GM04503 (cell line): ENCODE measurements around the gene SMG6.

Source experiments
- DNase-seq: peaks from one replicate; pipeline ENCODE4 v3.0.0-alpha.2; 2012; ENCODE audit warnings: low read depth

Gene SMG6

DNA sequence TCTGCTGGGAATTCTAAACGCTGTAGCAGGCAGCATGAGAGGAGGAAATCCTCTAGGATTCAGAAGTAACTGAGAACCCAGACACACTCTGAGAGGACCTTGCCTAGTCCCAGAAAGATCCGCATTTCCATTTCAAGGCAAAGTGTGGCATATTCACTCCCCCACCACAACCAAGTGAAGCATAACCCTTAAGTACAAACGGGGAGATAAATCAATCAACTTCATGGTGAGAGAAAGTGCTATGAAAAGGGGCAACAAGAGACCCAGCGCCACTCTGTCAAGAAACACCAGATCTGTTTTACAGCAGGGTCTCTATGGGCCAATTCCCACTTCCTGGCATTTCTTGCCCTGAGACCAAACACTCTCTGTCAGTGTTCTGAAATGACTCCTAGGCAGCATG lies 68.3 kb downstream of the SMG6 start:
- DNase-seq: no peak

- peak; percentile 65 for DNase-seq
Observed at GRCh38 chr17:2233441-2233947, 70.1 kb downstream of the SMG6 start.

- peak; percentile 73 for DNase-seq
Observed at GRCh38 chr17:2232244-2232638, 71.3 kb downstream of the SMG6 start.

- DNase-seq: no peak
Observed at GRCh38 chr17:2230877-2231276, 72.7 kb downstream of the SMG6 start.

DNA sequence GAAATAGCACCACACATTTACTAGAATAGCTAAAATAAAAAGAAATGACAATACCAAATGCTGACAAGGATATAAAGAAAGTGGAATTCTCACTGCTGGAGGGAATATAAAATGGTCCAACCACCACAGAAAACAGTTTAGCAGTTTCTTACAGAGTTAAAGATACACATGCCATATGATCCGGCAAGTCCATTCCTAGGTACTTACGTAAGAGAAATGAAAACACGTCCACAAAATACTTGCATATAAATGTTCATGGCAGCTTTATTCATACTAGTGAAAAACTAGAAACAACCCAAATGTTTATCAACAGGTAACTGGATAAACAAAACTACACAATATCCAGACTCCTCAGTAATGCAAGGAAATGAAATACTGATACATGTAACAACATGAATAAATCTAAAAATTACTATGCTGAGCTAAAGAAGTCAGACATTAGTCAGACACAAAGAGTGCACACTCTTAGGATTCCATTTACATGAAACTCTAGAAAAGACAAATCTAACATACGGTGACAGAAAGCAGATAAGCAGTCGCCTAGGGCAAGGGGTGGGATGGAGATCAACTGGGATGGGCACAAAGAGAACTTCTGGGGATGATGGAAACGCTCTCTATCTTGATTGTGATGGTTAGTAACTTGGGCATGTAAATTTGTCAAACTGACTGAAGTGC lies 76.4 kb downstream of the SMG6 start:
- DNase-seq: no peak

GRCh38 chr17:2223617-2223927 lies 80.0 kb downstream of the SMG6 start:
- no peak for DNase-seq

- peak; percentile 58 for DNase-seq
Observed at GRCh38 chr17:2222901-2223616, 80.5 kb downstream of the SMG6 start.

GRCh38 chr17:2222301-2222700 lies 81.3 kb downstream of the SMG6 start:
- DNase-seq: no peak

GRCh38 chr17:2218426-2218825 lies 85.2 kb downstream of the SMG6 start:
- DNase-seq: no peak

DNA sequence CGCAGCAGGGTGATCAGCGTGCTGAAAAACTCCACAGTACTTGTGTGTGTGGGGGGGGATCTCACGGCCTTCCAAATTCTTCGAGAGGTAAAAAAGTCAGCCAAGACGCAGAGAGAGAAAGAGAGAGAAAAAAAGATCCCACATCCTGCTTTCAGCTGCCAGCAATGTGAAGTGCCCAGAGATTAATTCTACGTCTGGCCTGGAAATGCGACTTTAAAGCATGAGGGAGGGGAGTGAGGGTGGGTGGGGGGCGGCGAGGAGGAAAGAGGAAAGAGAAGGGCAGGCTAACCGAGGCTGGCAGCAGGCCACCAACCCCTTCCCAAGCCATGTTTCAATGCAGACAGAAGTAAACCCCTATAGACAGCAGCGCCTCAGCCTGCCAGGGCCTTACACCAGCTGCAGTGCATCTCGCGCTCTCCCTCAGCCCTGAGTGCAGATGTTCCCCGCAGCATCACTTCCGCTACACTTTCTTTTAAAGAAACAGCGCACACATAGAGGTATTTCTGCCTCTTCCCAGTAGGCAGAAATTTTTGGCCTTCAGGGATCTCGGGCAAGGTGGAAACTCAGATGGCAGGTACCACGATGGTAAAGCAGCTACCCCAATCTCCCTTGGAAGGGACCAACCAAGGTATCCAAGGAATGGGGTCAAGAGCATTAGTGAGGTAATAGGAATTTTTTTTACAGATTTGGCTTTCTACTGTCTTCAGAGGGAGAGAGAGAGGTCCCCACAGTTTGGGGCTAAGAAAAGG lies 87.8 kb downstream of the SMG6 start:
- peak; percentile 82 for DNase-seq

GRCh38 chr17:2214929-2215615 lies 88.5 kb downstream of the SMG6 start:
- no peak for DNase-seq

DNA sequence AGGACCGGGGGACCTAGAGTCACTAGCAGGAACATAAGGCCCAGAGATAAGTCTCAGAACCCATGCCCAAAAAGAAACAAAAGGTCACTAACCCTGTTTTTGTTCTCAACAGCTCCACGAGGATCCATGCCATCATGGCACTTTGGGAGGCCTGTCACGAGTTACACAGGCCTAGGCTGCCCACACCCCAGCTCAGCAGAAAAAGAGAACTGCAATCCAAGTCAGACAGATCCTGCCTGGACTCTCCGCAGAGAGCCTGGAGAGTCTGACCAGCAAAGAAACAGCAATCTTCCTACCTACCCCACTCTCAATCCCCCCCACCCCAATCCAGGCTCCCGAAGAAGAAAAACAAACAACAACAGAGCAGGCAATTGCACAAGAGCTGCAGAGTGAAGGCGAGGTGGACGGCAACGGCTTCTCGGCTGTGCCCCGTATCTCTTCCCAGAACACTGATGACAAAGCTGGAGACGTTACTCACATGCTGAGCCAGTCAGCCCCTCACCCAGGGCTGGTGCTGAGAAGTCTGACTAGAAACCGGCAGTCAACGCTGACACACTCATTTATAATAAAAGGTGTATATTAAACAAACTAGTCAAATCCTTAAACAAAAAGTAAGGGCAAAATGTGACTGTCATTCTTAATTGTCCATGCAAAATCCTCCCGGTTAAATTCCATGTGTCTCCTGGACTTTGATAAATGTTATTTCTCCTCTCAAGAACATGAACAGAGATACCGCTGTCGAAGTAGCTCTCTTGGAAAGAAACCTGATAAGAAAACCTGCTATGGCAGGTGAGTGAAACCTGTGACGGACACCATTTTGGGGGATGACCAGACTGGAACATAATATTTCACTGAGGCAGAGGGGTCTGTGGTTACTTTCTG lies 89.3 kb downstream of the SMG6 start:
- DNase-seq: no peak

DNA sequence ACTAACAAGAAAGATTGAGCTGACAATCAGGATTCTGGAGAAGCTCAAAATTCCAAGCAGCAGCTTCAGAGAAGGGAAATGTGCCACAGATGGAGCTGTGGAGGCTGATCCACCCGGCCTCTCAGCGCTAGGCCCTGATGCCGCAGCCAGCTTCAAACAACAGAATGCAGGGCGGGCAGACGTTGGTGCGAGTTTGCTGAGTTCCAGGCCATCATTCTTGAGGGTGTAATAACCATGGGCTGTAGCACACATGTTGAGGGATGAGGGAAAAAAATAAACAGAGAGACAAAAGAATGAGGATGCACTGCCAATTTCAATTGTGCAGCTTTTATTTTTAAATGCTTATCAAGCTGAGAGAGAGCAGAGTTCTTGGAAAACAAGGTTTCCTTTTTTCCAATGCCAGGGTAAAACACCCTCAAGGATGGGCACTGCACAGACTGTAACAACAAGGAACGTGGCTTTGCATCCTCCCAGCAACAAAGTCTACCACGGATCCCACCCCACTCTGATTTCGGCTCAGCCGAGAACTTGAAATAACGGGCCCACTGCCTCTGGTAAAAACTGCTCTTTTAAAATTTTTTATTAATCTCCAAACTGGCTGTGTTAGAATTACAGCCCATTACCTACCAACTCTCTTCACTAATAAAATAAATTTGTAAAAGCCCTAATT lies 90.2 kb downstream of the SMG6 start:
- no peak for DNase-seq

- peak; percentile 77 for DNase-seq
Observed at GRCh38 chr17:2212400-2212981, 91.1 kb downstream of the SMG6 start.

DNA sequence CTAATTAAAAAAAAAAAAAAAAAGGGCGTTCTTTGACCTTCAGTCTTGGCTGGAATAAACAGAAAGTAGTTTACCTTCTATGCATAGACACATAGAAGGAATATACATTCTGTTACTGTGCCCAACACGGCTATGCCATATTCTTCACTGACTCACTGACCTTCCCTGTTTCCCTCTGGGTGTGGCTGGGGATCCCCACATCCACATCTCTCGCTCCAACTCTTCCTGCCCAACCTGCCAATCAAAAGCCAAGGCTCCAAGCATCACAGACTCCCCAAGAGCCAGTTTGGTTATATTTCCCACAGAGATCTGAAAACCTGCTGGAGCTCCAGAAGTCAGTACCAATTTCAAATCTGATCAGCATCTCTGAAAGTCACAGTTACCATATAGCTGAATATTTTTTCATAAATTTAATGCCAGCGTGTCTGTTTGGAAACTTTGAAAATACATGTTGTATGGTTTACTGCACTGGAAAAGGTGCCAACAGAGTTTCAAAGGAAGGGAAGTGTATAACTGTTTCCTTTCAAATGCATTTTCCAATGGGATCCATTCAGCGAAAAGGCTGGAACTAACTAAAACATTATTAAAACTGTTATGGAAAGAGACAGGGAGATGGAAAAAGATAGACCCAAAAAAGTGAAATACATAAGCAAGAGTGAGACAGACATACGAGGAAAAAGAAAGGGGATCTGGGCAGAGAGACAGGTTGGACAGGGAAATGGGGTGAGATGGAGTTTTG lies 91.8 kb downstream of the SMG6 start:
- no peak for DNase-seq

- DNase-seq: no peak
Observed at GRCh38 chr17:2210726-2211125, 92.9 kb downstream of the SMG6 start.

- no peak for DNase-seq
Observed at GRCh38 chr17:2207815-2208515, 95.6 kb downstream of the SMG6 start.

- DNase-seq: no peak
Observed at GRCh38 chr17:2204393-2204792, 99.2 kb downstream of the SMG6 start.

GRCh38 chr17:2203818-2204217 lies 99.8 kb downstream of the SMG6 start:
- no peak for DNase-seq
